ENCODE measurements around the gene ASCL2. TPM values are rescaled to one million over a fixed set of nuclear protein-coding genes. Genes with fewer than 3 reads are reported as not detected.

ASCL2 gene, protein sequence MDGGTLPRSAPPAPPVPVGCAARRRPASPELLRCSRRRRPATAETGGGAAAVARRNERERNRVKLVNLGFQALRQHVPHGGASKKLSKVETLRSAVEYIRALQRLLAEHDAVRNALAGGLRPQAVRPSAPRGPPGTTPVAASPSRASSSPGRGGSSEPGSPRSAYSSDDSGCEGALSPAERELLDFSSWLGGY
- total RNA-seq = 10 to 100 TPM in 1 of 4 donors, 1 to 10 TPM in 2, not detected in 1; 2.3 to 14.7 (median 3.0) TPM

- H3K9me3 ChIP-seq = no peaks in the 10 kb centered on the region
- TF ChIP-seq EP300 (IDR thresholded peaks at IDR 0.05; ENCODE audit: low read depth) = no peak
- no peak for TF ChIP-seq POLR2AphosphoS5 (IDR thresholded peaks at IDR 0.05)
- TF ChIP-seq POLR2A (IDR thresholded peaks at IDR 0.05) = no peak
- TF ChIP-seq CTCF (IDR thresholded peaks at IDR 0.05) = no peak
- H3K27ac ChIP-seq = peak within 1 kb of the TSS; percentile 57 to 66 (median 62)
- intact Hi-C loops (cut with DNase I; ENCODE audit: low total_unique reads) (no loop called here), in situ Hi-C loops (cut with MboI; ENCODE audit: low pct_ligation_motif_present in 1 of 4, low pct_unique_long_range_greater_than_20kb in 1 of 4, low sequenced_read_pairs in 3 of 4) (no loop called here)
- DNase-seq = no peak
- no peaks in the 10 kb centered on the region for H3K36me3 ChIP-seq
- WGBS, 2 donors (ENCODE audit: low coverage in 1 of 2) = 0 to 2% methylated on average over 3 to 69 of the region's 89 CpGs
- H3K4me1 ChIP-seq = peaks cover 0 to 30% (median 26%) of the 10 kb centered on the region in 4 donors
- H3K4me3 ChIP-seq = peak within 1 kb of the TSS; percentile 10 to 51 (median 34)
- peaks cover 51% of the 10 kb centered on the region for H3K27me3 ChIP-seq
Measured at GRCh38 chr11:2270322-2271076, at the start of gene ASCL2. TSS of gene ASCL2 (minus strand) at chr11:2270588. CDS start at chr11:2270332, 256 bp downstream.

- Histone ChIP-seq H3K9me3 (no peaks in the 10 kb centered on the region), H3K4me3 (no peak overlapping the region), H3K4me1 (peaks cover 0 to 8% (median 2%) of the 10 kb centered on the region in 4 donors), H3K27me3 (no peaks in the 10 kb centered on the region), H3K27ac (no peak overlapping the region), H3K36me3 (no peaks in the 10 kb centered on the region)
- 71 to 80% methylated on average over 1 to 10 of the region's 10 CpGs for WGBS, 2 donors (ENCODE audit: low coverage in 1 of 2)
- TF ChIP-seq EP300 (IDR thresholded peaks at IDR 0.05; ENCODE audit: low read depth) = no peak
- peak in 1 of 3 donors; percentile 26 for TF ChIP-seq POLR2AphosphoS5 (IDR thresholded peaks at IDR 0.05)
- intact Hi-C loops (cut with DNase I; ENCODE audit: low total_unique reads) = loop anchor here (5.0 kb wide), 1 partner anchor 562 kb away; no protein-coding TSS in a partner anchor
- in situ Hi-C loops (cut with MboI; ENCODE audit: low pct_ligation_motif_present in 1 of 4, low pct_unique_long_range_greater_than_20kb in 1 of 4, low sequenced_read_pairs in 3 of 4) = loop anchor here in 3 of 4 donors (10.0 to 25.0 kb wide), 3 partner anchors 95 to 567 kb away; partner anchors contain the start of gene CDKN1C (in 1 of the 3)
- DNase-seq = no peak
Measured at GRCh38 chr11:2319791-2320472, 49.5 kb upstream of the ASCL2 start.

DNA sequence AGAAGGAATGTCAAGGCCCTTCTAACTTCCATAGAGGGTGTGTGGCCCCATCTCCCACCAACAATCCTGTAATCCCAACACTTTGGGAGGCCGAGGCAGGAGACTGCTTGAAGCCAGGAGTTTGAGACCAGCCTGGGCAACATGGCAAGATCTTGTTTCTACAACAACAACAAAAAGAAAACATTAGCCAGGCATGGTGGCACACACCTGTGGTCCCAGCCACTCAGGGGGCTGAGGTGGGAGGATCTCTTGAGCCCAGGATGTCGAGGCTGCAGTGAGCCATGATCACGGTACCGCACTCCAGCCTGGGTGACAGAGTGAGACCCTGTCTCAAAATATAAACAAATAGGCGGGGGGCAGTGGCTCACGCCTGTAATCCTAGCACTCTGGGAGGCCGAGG lies 48.3 kb upstream of the ASCL2 start:
- Histone ChIP-seq H3K9me3 (no peaks in the 10 kb centered on the region), H3K4me1 (peaks cover 7 to 20% (median 11%) of the 10 kb centered on the region in 4 donors), H3K36me3 (no peaks in the 10 kb centered on the region), H3K27me3 (no peaks in the 10 kb centered on the region), H3K4me3 (no peak overlapping the region), H3K27ac (no peak overlapping the region)
- DNase-seq = no peak
- 86 to 89% methylated on average over 2 to 7 of the region's 7 CpGs for WGBS, 2 donors (ENCODE audit: low coverage in 1 of 2)
- intact Hi-C loops (cut with DNase I; ENCODE audit: low total_unique reads) = loop anchor here (5.0 kb wide), 1 partner anchor 564 kb away; no protein-coding TSS in a partner anchor
- in situ Hi-C loops (cut with MboI; ENCODE audit: low pct_ligation_motif_present in 1 of 4, low pct_unique_long_range_greater_than_20kb in 1 of 4, low sequenced_read_pairs in 3 of 4) = loop anchor here in 3 of 4 donors (10.0 to 25.0 kb wide), 3 partner anchors 96 to 569 kb away; partner anchors contain the start of gene CDKN1C (in 1 of the 3)
- TF ChIP-seq CTCF (IDR thresholded peaks at IDR 0.05) (no peak), EP300 (IDR thresholded peaks at IDR 0.05; ENCODE audit: low read depth) (no peak), POLR2AphosphoS5 (IDR thresholded peaks at IDR 0.05) (no peak)

GRCh38 chr11:2318123-2318522 lies 47.7 kb upstream of the ASCL2 start:
- 80 to 95% methylated on average over 4 of the region's 4 CpGs for WGBS, 2 donors (ENCODE audit: low coverage in 1 of 2)
- no peak overlapping the region for H3K4me3 ChIP-seq
- in situ Hi-C loops (cut with MboI; ENCODE audit: low pct_ligation_motif_present in 1 of 4, low pct_unique_long_range_greater_than_20kb in 1 of 4, low sequenced_read_pairs in 3 of 4) = loop anchor here in 3 of 4 donors (10.0 to 25.0 kb wide), 3 partner anchors 97 to 569 kb away; partner anchors contain the start of gene CDKN1C (in 1 of the 3)
- intact Hi-C loops (cut with DNase I; ENCODE audit: low total_unique reads) = loop anchor here (5.0 kb wide), 1 partner anchor 564 kb away; no protein-coding TSS in a partner anchor
- no peak for TF ChIP-seq EP300 (IDR thresholded peaks at IDR 0.05; ENCODE audit: low read depth)
- no peak for TF ChIP-seq CTCF (IDR thresholded peaks at IDR 0.05)
- no peak for TF ChIP-seq POLR2AphosphoS5 (IDR thresholded peaks at IDR 0.05)
- TF ChIP-seq POLR2A (IDR thresholded peaks at IDR 0.05) = no peak
- H3K27ac ChIP-seq = no peak overlapping the region
- no peaks in the 10 kb centered on the region for H3K27me3 ChIP-seq
- H3K36me3 ChIP-seq = no peaks in the 10 kb centered on the region
- peaks cover 7 to 20% (median 11%) of the 10 kb centered on the region in 4 donors for H3K4me1 ChIP-seq
- DNase-seq = no peak
- H3K9me3 ChIP-seq = no peaks in the 10 kb centered on the region
